Suprapubic skin (tissue), 4 donors: ENCODE data around the gene ZCCHC7. TPM values are rescaled to one million over a fixed set of nuclear protein-coding genes. Genes with fewer than 3 reads are reported as not detected.
"Not testable (repeated sequence)": the region's sequence is repeated elsewhere in the genome, so short reads cannot be mapped to it uniquely, and the experiment has no call there.

ENCODE experiments used
- DNase-seq, 2 donors: peaks; one replicate each; pipeline ENCODE4 v3.0.0-alpha.2; 2019; ENCODE audit warnings: low spot score in 2 of 2
- H3K27ac ChIP-seq: fragments of 200-600 bp; sonication (generic); one replicate; pipeline ENCODE4 v1.5.1; 2019
- H3K27me3 ChIP-seq: fragments of 200-600 bp; sonication (generic); one replicate; pipeline ENCODE4 v1.5.1; 2019
- H3K36me3 ChIP-seq: fragments of 200-600 bp; sonication (generic); one replicate; pipeline ENCODE4 v1.5.1; 2019
- H3K4me1 ChIP-seq: fragments of 200-600 bp; sonication (generic); one replicate; pipeline ENCODE4 v1.5.1; 2019
- H3K4me3 ChIP-seq: fragments of 200-600 bp; sonication (generic); one replicate; pipeline ENCODE4 v1.5.1; 2019; ENCODE audit warnings: mild to moderate bottlenecking
- H3K9me3 ChIP-seq: fragments of 200-600 bp; sonication (generic); one replicate; pipeline ENCODE4 v1.5.1; 2019
- CTCF ChIP-seq, 2 donors: fragments of 200-600 bp in 1 of 2; fragments of 450-650 bp in 1 of 2; sonication (generic) in 1 of 2; IDR thresholded peaks; one replicate each; pipeline ENCODE4 v1.5.1; 2016 to 2019; ENCODE audit warnings: antibody characterized with exemption in 2 of 2, mild to moderate bottlenecking in 1 of 2, moderate library complexity in 1 of 2
- EP300 ChIP-seq: sonication (generic); formaldehyde crosslinking; IDR thresholded peaks from one replicate; pipeline ENCODE4 v1.6.1; 2017; ENCODE audit warnings: antibody characterized with exemption
- POLR2A ChIP-seq, 2 donors: fragments of 450-650 bp; IDR thresholded peaks; one replicate each; pipeline ENCODE4 v1.6.1; 2017; ENCODE audit warnings: antibody characterized with exemption in 2 of 2, mild to moderate bottlenecking in 2 of 2, moderate library complexity in 2 of 2
- POLR2AphosphoS5 ChIP-seq, 3 donors: sonication (generic); formaldehyde crosslinking; IDR thresholded peaks; one replicate each; pipeline ENCODE4 v1.6.1; 2017; ENCODE audit warnings: antibody characterized with exemption in 3 of 3
- WGBS: methylation state at CpG from one replicate; pipeline ENCODE4 v1.1.5; 2018; 5-methylcytosine and 5-hydroxymethylcytosine counted together
- total RNA-seq, 4 donors: library from RNA; depleted of rRNA; stranded (reverse); fragments of >200 nt; gene quantifications; one replicate each; pipeline ENCODE4 v1.1.0, GENCODE V29; 2016

The ZCCHC7 gene
- total RNA-seq, 4 donors from 2014 or later = 16.3 to 37.6 (median 20.4) TPM

- Histone ChIP-seq H3K4me1 (peaks cover 34% of the 10 kb centered on the region), H3K27ac (no peak overlapping the region), H3K27me3 (no peaks in the 10 kb centered on the region), H3K36me3 (peaks cover 20% of the 10 kb centered on the region), H3K4me3 (no peak overlapping the region), H3K9me3 (no peaks in the 10 kb centered on the region)
- DNase-seq = no peak
- no peak for TF ChIP-seq POLR2AphosphoS5 (IDR thresholded peaks at IDR 0.05)
- no peak for TF ChIP-seq POLR2A (IDR thresholded peaks at IDR 0.05)
- no peak for TF ChIP-seq EP300
Measured at GRCh38 chr9:37083654-37084053, 36.7 kb upstream of the ZCCHC7 start.

GRCh38 chr9:37085233-37085632 is 35.1 kb upstream of the ZCCHC7 start:
- peaks cover 29% of the 10 kb centered on the region for H3K4me1 ChIP-seq
- peaks cover 20% of the 10 kb centered on the region for H3K36me3 ChIP-seq
- no peak overlapping the region for H3K27ac ChIP-seq
- H3K4me3 ChIP-seq = no peak overlapping the region
- DNase-seq = no peak
- WGBS = 96% methylated on average over 1 of the region's 1 CpG
- no peaks in the 10 kb centered on the region for H3K9me3 ChIP-seq
- TF ChIP-seq EP300 (no peak), POLR2A (IDR thresholded peaks at IDR 0.05) (no peak), POLR2AphosphoS5 (IDR thresholded peaks at IDR 0.05) (no peak), CTCF (IDR thresholded peaks at IDR 0.05) (no peak)
- H3K27me3 ChIP-seq = no peaks in the 10 kb centered on the region

GRCh38 chr9:37092714-37093295 is 27.6 kb upstream of the ZCCHC7 start:
- not testable (repeated sequence) for H3K9me3 ChIP-seq, H3K27ac ChIP-seq
- WGBS = 87% methylated on average over 5 of the region's 5 CpGs

GRCh38 chr9:37094751-37095150 is 25.6 kb upstream of the ZCCHC7 start:
- TF ChIP-seq POLR2AphosphoS5 (IDR thresholded peaks at IDR 0.05) (no peak), EP300 (no peak), CTCF (IDR thresholded peaks at IDR 0.05) (no peak), POLR2A (IDR thresholded peaks at IDR 0.05) (no peak)

More at GRCh38 chr9:37092714-37093295, 27.6 kb upstream of the ZCCHC7 start:
- H3K4me1 ChIP-seq, H3K4me3 ChIP-seq, H3K36me3 ChIP-seq, H3K27me3 ChIP-seq, DNase-seq: not testable (repeated sequence)

GRCh38 chr9:37096628-37097027 is 23.7 kb upstream of the ZCCHC7 start:
- DNase-seq = no peak
- TF ChIP-seq EP300 (no peak), POLR2AphosphoS5 (IDR thresholded peaks at IDR 0.05) (no peak), POLR2A (IDR thresholded peaks at IDR 0.05) (no peak), CTCF (IDR thresholded peaks at IDR 0.05) (no peak)
- WGBS = 72% methylated on average over 4 of the region's 4 CpGs
- H3K36me3 ChIP-seq = no peaks in the 10 kb centered on the region
- H3K27me3 ChIP-seq = no peaks in the 10 kb centered on the region
- H3K27ac ChIP-seq = no peak overlapping the region
- H3K4me3 ChIP-seq = no peak overlapping the region
- no peaks in the 10 kb centered on the region for H3K9me3 ChIP-seq
- no peaks in the 10 kb centered on the region for H3K4me1 ChIP-seq

More at GRCh38 chr9:37094751-37095150, 25.6 kb upstream of the ZCCHC7 start:
- Histone ChIP-seq H3K4me1 (no peaks in the 10 kb centered on the region), H3K36me3 (peaks cover 4% of the 10 kb centered on the region), H3K27me3 (no peaks in the 10 kb centered on the region), H3K4me3 (no peak overlapping the region), H3K27ac (no peak overlapping the region), H3K9me3 (no peaks in the 10 kb centered on the region)
- 81% methylated on average over 1 of the region's 1 CpG for WGBS
- no peak for DNase-seq

- Histone ChIP-seq H3K4me1 (no peaks in the 10 kb centered on the region), H3K4me3 (no peak overlapping the region), H3K36me3 (no peaks in the 10 kb centered on the region), H3K27ac (no peak overlapping the region), H3K9me3 (no peaks in the 10 kb centered on the region), H3K27me3 (no peaks in the 10 kb centered on the region)
- TF ChIP-seq CTCF (IDR thresholded peaks at IDR 0.05) (no peak), POLR2AphosphoS5 (IDR thresholded peaks at IDR 0.05) (no peak), EP300 (no peak), POLR2A (IDR thresholded peaks at IDR 0.05) (no peak)
- 62% methylated on average over 1 of the region's 1 CpG for WGBS
- no peak for DNase-seq
Measured at GRCh38 chr9:37097294-37097693, 23.1 kb upstream of the ZCCHC7 start.
